KOPT-K1 (cell line): ENCODE data around the gene EIF2A.
"Not testable (repeated sequence)": the region's sequence is repeated elsewhere in the genome, so short reads cannot be mapped to it uniquely, and the experiment has no call there.

Experiments used
- H3K27ac ChIP-seq: fragments of 200-600 bp; sonication (generic); 2 replicates; pipeline ENCODE4 v1.5.1; 2016; ENCODE audit warnings: antibody characterized with exemption, mild to moderate bottlenecking, low read depth, low read length; ENCODE audit not compliant: poor library complexity, severe bottlenecking
- H3K36me3 ChIP-seq: fragments of 200-600 bp; sonication (generic); 2 replicates; pipeline ENCODE4 v1.5.1; 2017; ENCODE audit warnings: antibody characterized with exemption, mild to moderate bottlenecking, low read length, moderate library complexity; ENCODE audit not compliant: insufficient read depth
- H3K9me3 ChIP-seq: fragments of 200-600 bp; sonication (generic); 2 replicates; pipeline ENCODE4 v1.5.1; 2017; ENCODE audit warnings: antibody characterized with exemption, low read length, mild to moderate bottlenecking; ENCODE audit not compliant: insufficient read depth, poor library complexity, severe bottlenecking

The EIF2A gene

DNA sequence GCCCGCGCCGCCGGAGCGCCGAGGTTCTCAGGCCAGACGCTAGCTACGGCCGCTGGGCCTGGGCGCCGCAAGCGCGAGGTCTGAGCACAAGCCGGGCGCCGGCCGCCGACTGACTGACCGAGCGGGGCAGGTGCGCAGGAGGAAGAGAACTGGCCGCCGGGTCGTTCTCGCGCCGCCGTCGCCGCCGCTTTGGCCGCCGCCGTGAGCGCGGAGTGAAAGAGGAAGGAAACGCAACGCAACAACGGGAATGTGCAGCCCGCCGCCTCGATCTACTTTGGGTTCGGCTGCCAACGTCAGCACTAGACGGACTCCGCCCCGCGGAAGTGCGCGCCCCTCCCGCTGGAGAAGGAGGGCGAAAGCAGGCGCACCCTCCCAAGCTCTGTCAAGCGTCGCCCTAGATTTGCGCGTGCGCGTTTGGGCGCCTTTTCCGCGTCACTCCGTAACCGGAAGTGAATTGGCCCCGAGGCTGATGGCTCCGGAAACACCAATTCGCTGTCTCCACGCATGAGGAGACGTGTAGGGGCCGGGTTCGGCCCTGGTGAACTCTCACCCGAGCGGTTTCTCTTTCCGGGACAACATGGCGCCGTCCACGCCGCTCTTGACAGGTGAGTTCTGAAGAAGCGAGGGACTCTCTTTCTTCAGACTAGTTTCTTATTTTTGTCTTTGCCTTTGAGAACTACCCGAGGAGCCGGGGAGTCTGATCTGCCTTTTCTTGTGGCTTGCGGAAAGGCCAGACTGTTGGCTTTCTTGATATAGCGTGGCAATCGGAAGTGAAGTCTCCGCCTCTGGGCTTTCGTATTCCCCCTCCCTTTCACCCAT is at the start of gene EIF2A, which contains the start of gene SERP1:
EIF2A (plus strand) TSS at position 562 of the 819 bp plus-strand sequence; CDS start at position 578, 16 bp downstream.
SERP1 (minus strand) TSS at position 271 of the 819 bp plus-strand sequence. CDS start 361 bp downstream, outside the sequence.
- Histone ChIP-seq H3K36me3 (peaks cover 57% of the 10 kb centered on the region), H3K27ac (peak within 1 kb of the TSS; percentile 92), H3K9me3 (no peaks in the 10 kb centered on the region)

DNA sequence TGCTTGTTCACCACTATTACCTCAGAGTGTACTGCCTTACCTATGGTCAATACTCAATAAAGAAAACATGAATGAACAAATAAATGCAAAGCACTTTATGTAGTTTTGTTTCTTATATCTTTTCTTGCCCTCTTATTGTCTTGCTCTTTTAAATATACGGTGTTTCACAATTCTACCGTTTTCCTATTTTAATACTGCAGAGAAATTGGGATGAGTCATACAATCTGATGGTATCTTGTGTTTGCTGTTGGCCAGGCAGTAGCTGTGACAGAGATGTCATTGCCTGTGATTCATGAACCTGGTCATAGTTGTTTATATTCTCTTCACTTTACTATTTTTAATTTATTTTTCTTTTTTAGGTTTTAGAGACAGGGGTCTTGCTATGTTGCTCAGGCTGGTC is 48.6 kb upstream of the EIF2A start:
- peaks cover 22% of the 10 kb centered on the region for H3K9me3 ChIP-seq
- no peaks in the 10 kb centered on the region for H3K36me3 ChIP-seq
- H3K27ac ChIP-seq = no peak overlapping the region

DNA sequence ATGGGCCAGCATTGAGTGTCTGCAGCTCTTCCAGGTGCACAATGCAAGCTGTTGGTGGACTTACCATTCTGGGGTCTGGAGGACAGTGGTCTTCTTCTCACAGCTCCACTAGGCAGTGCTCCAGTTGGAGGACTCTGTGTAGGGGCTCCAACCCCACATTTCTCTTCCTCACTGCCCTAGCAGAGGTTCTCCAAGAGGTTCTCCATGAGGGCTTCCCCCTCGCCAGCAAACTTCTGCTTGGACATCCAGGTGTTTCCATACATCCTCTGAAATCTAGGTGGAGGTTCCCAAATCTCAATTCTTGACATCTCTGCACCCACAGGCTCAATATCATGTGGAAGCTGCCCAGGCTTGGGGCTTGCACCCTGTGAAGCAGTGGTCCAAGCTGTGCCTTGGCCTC is 45.6 kb upstream of the EIF2A start:
- H3K9me3 ChIP-seq = peaks cover 22% of the 10 kb centered on the region
- not testable (repeated sequence) for H3K36me3 ChIP-seq, H3K27ac ChIP-seq

DNA sequence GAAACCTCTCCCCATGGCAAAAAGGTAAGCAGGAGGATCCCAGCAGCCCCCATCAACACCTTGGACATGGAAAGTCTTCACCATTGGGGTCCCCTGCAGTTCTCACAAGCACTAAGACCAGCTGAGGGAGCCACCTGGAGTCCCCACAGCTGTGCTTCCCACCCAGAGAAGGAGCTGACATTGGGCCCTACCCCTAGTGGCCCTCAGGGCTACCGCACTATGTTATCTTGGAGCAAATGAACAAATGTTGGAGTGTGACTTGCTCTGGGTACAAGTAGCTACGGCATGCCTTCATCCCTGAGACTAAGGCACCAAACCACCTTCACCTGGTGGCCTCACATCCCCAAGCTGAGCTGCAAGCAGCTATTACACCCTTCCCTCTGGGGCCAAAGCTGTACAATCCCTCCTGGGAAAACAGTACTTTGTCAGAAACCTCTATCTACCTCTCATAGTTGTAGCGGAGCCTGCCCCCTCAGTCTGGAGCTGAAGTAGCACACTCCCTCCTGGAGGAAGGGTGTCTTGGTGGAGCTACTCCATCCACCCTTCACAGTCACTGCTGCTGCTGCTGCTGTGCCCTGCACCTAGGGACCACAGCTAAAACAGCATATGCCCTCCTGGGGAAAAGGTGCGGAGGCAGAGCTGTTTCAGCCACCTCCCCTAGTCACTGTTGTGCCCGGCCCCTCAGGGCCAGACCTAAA is 43.0 kb upstream of the EIF2A start:
- Histone ChIP-seq H3K36me3 (no peaks in the 10 kb centered on the region), H3K27ac (no peak overlapping the region), H3K9me3 (peaks cover 27% of the 10 kb centered on the region)

DNA sequence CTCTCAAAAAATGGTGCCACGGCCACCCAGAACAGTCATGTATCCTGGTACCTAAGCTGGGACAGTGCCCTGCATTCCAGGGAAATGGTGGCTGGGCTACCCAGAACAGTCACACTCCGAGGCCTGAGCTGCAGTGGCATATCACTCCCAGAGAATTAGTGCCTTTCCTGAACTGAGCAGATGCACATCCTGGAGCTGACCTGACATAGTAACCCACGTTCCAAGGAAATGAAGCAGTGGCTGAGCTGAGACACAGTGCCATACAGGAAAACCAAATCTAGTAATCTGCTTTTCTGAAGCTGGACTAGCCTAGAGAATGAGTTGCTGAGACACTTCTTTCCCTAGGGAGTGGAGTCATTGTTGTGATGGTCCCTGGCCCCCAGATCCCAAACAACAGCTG is 42.1 kb upstream of the EIF2A start:
- Histone ChIP-seq H3K9me3 (peaks cover 27% of the 10 kb centered on the region), H3K36me3 (no peaks in the 10 kb centered on the region), H3K27ac (no peak overlapping the region)

DNA sequence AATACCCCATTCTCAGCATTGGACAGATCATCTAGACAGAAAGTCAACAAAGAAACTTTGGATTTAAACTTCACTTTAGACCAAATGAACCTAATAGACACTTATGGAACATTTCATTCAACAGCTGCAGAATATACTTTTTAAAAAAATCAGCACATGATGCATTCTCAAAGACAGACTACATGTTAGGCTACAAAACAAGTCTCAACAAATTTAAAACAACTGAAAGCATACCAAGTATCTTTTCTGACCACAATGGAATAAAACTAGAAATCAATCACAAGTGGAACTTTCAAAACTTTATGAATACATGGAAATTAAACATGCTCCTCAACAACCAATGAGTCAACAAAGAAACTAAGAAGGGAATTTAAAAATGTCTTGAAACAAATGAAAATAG is 38.2 kb upstream of the EIF2A start:
- Histone ChIP-seq H3K36me3 (no peaks in the 10 kb centered on the region), H3K27ac (no peak overlapping the region), H3K9me3 (peaks cover 5% of the 10 kb centered on the region)

DNA sequence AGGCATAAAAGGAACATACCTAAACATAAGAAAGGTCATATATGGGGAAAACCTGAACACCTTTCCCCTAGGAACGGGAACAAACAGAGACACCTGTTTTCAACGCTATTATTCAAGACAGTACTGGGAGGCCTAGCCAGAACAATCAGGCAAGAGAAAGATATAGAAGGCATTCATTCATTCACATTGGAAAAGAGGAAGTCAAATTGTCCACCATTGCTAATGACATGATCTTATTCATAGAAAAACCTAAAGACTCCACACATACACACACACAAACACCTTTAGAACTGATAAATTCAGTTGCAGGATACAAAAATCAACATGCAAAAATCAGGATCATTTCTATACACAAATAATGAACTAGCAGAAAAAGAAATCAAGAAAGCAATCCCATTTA is 36.8 kb upstream of the EIF2A start:
- Histone ChIP-seq H3K9me3 (peaks cover 5% of the 10 kb centered on the region), H3K36me3 (no peaks in the 10 kb centered on the region), H3K27ac (no peak overlapping the region)

DNA sequence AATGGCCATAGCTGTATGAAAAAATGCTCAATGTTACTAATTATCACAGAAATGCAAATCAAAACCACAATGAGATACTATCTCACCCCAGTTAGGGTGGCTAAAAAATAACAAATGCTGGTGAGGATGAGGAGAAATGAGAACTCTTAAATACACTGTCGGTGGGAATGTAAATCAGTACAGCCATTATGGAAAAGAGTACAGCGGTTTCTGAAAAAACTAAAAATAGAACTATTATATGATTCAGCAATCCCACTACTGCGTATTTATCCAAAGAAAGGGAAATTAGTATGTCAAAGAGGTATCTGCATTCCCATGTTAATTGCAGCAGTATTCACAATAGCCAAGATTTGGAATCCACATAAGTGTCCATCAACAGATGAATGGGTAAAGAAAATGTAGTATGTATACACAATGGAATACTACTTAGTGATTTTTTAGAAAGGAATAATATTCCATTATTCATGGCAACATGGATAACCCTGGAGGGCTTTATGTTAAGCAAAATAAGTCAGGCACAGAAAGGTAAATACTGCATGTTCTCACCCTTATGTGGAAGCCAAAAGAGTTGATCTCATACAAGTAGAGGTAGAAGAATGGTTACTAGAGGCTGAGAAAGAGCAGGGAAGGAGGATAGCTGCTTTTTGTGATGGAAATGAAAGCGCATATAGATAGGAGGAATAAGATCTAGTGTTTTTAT is 35.3 kb upstream of the EIF2A start:
- no peaks in the 10 kb centered on the region for H3K36me3 ChIP-seq
- peaks cover 5% of the 10 kb centered on the region for H3K9me3 ChIP-seq
- H3K27ac ChIP-seq = no peak overlapping the region

DNA sequence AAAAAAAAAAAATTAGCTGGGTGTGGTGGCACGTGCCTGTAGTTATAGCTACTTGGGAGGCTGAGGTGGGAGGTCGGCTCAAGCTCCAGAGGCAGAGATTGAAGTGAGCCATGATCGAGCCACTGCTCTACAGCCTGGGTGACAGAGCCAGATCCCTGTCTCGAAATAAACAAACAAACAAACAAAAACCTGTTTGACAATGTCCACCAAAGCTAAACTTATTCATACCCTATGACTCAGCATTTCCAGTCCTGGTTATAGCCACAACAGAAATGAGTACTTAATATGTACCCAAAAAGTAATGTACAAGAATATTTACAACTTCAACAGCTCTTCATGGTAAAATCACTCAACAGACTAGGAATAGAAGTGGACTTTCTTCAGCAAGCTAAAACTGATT is 31.4 kb upstream of the EIF2A start:
- no peaks in the 10 kb centered on the region for H3K36me3 ChIP-seq
- H3K9me3 ChIP-seq = peaks cover 5% of the 10 kb centered on the region
- H3K27ac ChIP-seq = no peak overlapping the region

DNA sequence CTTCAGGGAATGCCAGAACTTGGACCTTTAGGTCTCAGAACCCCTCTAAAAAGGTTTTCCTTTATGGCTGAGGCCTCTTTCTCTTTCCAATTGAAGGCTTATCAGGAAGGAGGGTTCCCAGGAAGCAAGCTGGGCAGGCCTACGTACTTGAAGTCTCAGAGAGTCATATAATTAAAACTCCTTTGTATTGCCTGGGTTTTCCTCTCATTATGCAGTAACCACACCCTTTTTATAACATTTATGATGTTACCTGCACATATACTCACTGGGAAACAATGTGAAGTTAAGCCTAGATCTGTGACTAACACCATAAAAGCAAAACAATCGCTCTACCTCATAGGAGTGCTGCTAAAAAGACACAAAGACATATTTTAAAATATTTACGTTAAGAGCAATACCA is 27.6 kb upstream of the EIF2A start:
- Histone ChIP-seq H3K9me3 (peaks cover 5% of the 10 kb centered on the region), H3K36me3 (no peaks in the 10 kb centered on the region), H3K27ac (no peak overlapping the region)

DNA sequence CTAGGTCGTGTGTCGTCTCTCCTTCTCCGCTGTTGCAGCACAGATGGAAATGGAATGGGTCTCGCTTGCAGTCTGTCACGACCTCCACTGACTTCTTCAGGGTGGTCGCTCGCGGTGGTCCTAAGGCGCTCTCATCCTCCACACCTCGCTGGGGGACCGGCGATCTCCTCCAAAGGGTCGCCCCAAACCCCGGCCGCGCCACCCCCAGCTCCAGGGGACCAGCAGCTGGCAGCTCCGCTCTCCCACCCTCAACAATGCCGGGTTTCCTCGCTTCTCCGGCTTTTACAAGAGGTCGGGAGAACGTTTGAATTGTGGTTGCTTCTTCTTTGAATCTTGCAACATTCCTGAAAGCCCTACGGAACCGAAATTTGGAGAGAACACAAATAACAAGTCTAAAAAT is 26.2 kb upstream of the EIF2A start:
- no peak overlapping the region for H3K27ac ChIP-seq

DNA sequence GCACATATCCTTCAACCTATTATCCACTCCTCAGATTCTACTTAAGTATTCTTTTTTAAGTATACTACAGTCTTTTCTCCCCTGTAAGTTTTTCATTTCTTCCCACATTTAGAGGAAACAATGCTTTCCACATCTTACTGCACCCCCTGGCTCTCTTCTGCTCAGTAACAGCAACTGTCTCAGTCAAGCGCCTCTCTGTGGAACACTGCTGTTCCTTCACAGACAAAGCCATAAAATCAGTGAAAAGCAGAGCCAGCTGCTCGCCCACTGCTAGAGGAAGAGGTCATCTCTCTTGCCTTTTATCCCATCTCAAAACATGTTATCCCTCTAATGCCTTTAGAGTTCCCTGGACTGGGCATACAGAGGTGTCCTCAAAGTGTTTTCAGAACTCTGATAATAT is 25.1 kb upstream of the EIF2A start:
- Histone ChIP-seq H3K9me3 (peaks cover 5% of the 10 kb centered on the region), H3K36me3 (no peaks in the 10 kb centered on the region), H3K27ac (no peak overlapping the region)

More for the DNA sequence above, 26.2 kb upstream of the EIF2A start:
- Histone ChIP-seq H3K9me3 (peaks cover 5% of the 10 kb centered on the region), H3K36me3 (no peaks in the 10 kb centered on the region)

DNA sequence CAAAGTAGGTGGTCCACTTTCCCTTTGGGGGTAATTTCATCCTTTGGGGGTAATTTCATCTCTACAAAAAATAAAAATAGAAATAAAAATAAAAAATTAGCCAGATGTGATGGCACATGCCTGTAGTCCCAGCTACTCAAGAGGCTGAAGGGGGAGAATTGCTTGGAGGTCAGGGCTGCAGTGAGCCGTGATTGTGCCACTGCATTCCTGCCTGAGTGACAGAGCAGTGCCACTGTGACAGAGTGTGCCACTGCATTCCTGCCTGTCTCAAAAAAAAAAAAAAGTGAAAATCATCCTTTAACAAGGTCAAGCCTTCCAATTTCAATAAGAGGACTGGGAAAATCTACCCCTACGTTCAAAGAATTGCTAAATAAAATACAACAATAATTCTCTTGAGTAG is 23.0 kb upstream of the EIF2A start:
- H3K9me3 ChIP-seq = no peaks in the 10 kb centered on the region
- H3K27ac ChIP-seq = no peak overlapping the region
- H3K36me3 ChIP-seq = no peaks in the 10 kb centered on the region

DNA sequence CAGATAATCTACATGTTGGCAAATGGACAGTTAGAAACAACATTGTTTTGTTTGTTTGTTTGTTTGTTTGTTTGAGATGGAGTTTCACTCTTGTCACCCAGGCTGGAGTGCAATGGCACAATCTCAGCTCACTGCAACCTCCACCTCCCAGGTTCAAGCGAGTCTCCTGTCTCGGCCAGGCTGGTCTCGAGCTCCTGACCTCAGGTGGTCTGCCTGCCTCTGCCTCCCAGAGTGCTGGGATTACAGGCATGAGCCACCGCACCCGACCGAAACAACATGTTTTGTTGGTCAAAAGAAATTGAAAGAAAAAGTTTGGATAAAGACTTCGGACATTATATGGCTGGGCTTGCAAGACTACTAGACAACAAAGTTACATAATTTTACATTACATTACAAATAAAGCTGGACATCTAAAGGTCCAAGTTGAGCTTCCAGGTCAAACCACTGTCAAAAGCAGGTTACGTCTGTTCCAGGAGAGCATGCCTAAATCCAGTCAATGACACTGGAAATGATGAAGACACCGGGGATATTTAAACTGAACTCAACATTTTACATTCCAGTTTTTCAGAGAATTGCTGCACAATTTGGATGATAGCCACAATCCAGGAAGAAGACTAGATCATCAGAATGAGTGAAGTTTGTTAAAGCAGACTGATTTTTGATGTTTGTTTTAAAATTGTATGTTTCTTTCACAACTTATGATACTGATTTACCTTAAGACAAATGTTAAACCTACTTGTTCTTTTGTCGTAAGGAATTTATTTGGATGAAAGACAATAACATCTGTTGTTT is 18.9 kb upstream of the EIF2A start:
- no peaks in the 10 kb centered on the region for H3K36me3 ChIP-seq
- H3K9me3 ChIP-seq = no peaks in the 10 kb centered on the region
- H3K27ac ChIP-seq = no peak overlapping the region
